Measurements from ENCODE around the gene NUDT2. TPM values are rescaled to one million over a fixed set of nuclear protein-coding genes. Genes with fewer than 3 reads are reported as not detected.
A peak's percentile ranks its signal among the peaks of the same experiment; 100 is the strongest.

Gene NUDT2
- total and polyA plus RNA-seq, 2 of the 4 experiments (the other 2 are of a cell fraction) = 36.6 to 45.0 TPM

- no peak for TF ChIP-seq POLR2A (IDR thresholded peaks at IDR 0.05; ENCODE audit: low read depth, low read length)
- TF ChIP-seq FOS (IDR thresholded peaks at IDR 0.05; ENCODE audit: low read depth, low read length) = no peak
Measured at GRCh38 chr9:34376596-34377403, 47.4 kb downstream of the NUDT2 start, which contains the start of gene MYORG (continued).

DNA sequence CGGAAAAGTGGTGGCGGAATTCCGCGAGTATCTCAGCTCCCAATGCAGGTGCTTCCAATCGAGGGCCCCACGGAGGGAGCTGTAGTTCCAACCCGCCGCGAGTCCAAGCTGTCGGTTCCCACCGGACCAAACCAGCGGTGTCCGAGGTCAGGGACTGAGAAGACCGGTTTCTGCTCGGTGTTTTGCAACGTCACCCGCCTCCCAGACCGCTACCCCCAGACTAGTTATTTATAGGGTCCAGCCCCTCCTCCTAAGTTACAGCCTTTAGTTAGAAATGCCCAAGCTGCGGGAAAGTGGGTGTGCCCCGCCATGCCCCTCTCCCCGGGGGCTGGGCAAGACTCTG, 48.0 kb downstream of the NUDT2 start:
- Histone ChIP-seq H4K5ac (ENCODE audit: low read depth, low read length) (no peak overlapping the region), H3K27me3 (ENCODE audit: control insufficient read depth, insufficient read depth, low read length) (peaks cover 12% of the 10 kb centered on the region; the same call in 1 of the 2 replicates), H3K9me3 (ENCODE audit: control insufficient read depth, insufficient read depth, low read length) (peaks cover under 1% of the 10 kb centered on the region; the same call in 1 of the 2 replicates), H3K79me1 (ENCODE audit: low read depth in 1 of 2, low read length in 2 of 2) (no peaks in the 10 kb centered on the region), H3K18ac (ENCODE audit: low read depth, low read length) (no peak overlapping the region), H3K4me1 (ENCODE audit: control insufficient read depth, insufficient read depth, low read length) (peaks cover 8% of the 10 kb centered on the region), H2BK20ac (ENCODE audit: low read depth, low read length) (no peak overlapping the region), H4K8ac (ENCODE audit: low read depth in 2 of 2, low read length in 2 of 2) (peak overlapping the region in 1 of 2 experiments; percentile 64; a peak in 2 of 4 replicates), H4K20me1 (ENCODE audit: insufficient read depth, low read length) (no peaks in the 10 kb centered on the region; the same call in 1 of the 2 replicates), H3K14ac (replicated peaks; ENCODE audit: low read depth, low read length) (0 out of 2 replicates have a peak overlapping the region, but pooled peaks have one; percentile 87), H3K36me3 (ENCODE audit: control insufficient read depth, insufficient read depth, low read length) (no peaks in the 10 kb centered on the region), H2BK5ac (ENCODE audit: low read depth, low read length, poor library complexity, severe bottlenecking) (no peak overlapping the region), H3K27ac (ENCODE audit: insufficient read depth, low read length) (no peak overlapping the region), H3K4me2 (ENCODE audit: low read depth, low read length) (peak overlapping the region; percentile 96), H2AK5ac (ENCODE audit: low read depth, low read length) (no peak overlapping the region), H2AFZ (replicated peaks; ENCODE audit: low read length, poor library complexity) (peak overlapping the region; percentile 98), H3K56ac (ENCODE audit: extremely low read depth, insufficient read depth, low read length) (no peak overlapping the region; the same call in 1 of the 2 replicates), H2AK9ac (replicated peaks; ENCODE audit: low read depth, low read length, poor library complexity) (peak overlapping the region; percentile 85), H3K4ac (ENCODE audit: low read depth, low read length) (no peak overlapping the region), H2BK15ac (ENCODE audit: low read depth, low read length) (no peak overlapping the region), H3K9me1 (ENCODE audit: insufficient read depth, low read length) (peaks cover 8% of the 10 kb centered on the region; the same call in 1 of the 2 replicates), H2BK120ac (ENCODE audit: low read depth, low read length) (no peak overlapping the region), H3K23ac (ENCODE audit: low read depth, low read length) (peak overlapping the region; percentile 93; the same call in 1 of the 2 replicates), H3K4me3 (ENCODE audit: insufficient read depth, low read depth, low read length) (peak overlapping the region; percentile 54), H4K91ac (ENCODE audit: insufficient read depth, low read depth, low read length) (no peak overlapping the region), H3K9ac (ENCODE audit: low read depth, low read length) (no peak overlapping the region)
- DNase-seq (no peak), ATAC-seq (ENCODE audit: low read depth) (no peak)
- dilution Hi-C loops (cut with HindIII; ENCODE audit: low sequenced_read_pairs, unreplicated experiment) = no loop called here
- ChIA-PET POLR2A (ENCODE audit: unreplicated experiment) (interaction anchor here (0.6 kb wide), 1 partner anchor 1062 kb away, joined by 8 read pairs; no protein-coding TSS in a partner anchor), CTCF (interaction anchor here (1.8 kb wide), 1 partner anchor 45 kb away, joined by 4 read pairs; no protein-coding TSS in a partner anchor)
- no TSS peak for BruUV-seq (replicated peaks)
- intact Hi-C loops (cut with micrococcal nuclease) = loop anchor here (5.0 kb wide), 1 partner anchor 450 kb away; no protein-coding TSS in a partner anchor
- TF ChIP-seq NFE2L2 (IDR thresholded peaks at IDR 0.05; ENCODE audit: low read depth, low read length) = no peak
- TF ChIP-seq MAZ (IDR thresholded peaks at IDR 0.05; ENCODE audit: borderline replicate concordance, low read depth, low read length) = no peak
- TF ChIP-seq MXI1 (IDR thresholded peaks at IDR 0.05; ENCODE audit: borderline replicate concordance, low read depth, low read length) = no peak
- no peak for TF ChIP-seq RFX5 (IDR thresholded peaks at IDR 0.05; ENCODE audit: low read depth, low read length)
- 8% methylated on average over 11 of the region's 21 CpGs; no CpG with 5 or more reads in 1 of the 2 experiments for WGBS, 2 experiments (ENCODE audit: extremely low coverage in 2 of 2, insufficient read length in 1 of 2)
- in situ Hi-C loops (cut with MboI; ENCODE audit: low sequenced_read_pairs) = no loop called here
